CD4-positive, alpha-beta T cell treated with Interleukin-4 for 4 hours (primary cell): ENCODE data around the gene TBC1D28.
"Not testable (repeated sequence)": the region's sequence is repeated elsewhere in the genome, so short reads cannot be mapped to it uniquely, and the experiment has no call there.

ENCODE experiments used
- DNase-seq: peaks from one replicate; pipeline ENCODE4 v3.0.0-alpha.2; 2020

The TBC1D28 gene

DNA sequence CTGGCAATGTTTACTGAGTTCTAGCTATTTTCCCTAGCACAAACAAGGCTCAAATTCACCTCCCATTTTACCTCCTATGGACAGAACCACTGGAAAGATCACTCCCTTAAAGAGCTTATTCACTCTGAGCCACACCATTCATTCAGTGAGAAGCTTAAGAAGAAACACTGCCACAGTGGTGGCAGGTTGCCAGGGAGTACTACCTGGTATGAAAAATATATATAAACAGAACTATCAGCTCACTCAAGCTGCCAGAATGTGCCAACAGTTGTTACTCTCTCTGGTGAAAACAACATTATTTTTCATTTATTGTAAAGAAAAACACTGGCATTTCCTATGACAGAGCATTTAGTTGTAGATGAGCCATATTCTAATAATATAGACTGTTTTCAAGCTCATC, 31.2 kb downstream of the TBC1D28 start:
- DNase-seq: not testable (repeated sequence)

DNA sequence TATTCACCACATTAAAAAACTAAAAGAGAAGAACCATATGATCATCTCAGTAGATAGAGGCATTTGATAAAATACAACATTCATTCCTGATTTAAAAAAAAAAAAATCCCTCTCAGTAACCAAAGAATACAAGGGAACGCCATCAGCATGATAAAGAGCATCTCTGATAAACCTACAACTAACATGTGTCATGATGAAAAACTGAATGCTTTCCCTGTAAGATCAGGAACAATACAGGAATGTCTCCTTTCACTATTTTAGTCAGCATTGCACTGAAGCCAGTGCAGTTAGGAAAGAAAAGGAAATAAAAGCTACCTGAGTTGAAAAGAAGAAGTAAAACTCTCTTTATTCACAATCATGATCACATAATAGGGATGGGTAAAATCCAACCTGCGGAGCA, 51.1 kb downstream of the TBC1D28 start:
- not testable (repeated sequence) for DNase-seq
